ENCODE data around the gene SUSD1.

GRCh38 chr9:112020680-112021596 lies 154.2 kb downstream of the SUSD1 start:
- TF ChIP-seq, protein P1, sequence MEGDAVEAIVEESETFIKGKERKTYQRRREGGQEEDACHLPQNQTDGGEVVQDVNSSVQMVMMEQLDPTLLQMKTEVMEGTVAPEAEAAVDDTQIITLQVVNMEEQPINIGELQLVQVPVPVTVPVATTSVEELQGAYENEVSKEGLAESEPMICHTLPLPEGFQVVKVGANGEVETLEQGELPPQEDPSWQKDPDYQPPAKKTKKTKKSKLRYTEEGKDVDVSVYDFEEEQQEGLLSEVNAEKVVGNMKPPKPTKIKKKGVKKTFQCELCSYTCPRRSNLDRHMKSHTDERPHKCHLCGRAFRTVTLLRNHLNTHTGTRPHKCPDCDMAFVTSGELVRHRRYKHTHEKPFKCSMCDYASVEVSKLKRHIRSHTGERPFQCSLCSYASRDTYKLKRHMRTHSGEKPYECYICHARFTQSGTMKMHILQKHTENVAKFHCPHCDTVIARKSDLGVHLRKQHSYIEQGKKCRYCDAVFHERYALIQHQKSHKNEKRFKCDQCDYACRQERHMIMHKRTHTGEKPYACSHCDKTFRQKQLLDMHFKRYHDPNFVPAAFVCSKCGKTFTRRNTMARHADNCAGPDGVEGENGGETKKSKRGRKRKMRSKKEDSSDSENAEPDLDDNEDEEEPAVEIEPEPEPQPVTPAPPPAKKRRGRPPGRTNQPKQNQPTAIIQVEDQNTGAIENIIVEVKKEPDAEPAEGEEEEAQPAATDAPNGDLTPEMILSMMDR (IDR thresholded peaks at IDR 0.05): no peak
- TF ChIP-seq POLR2A (IDR thresholded peaks at IDR 0.05): no peak

All from lower leg skin (tissue), 3 donors.